ENCODE data around the gene ADGRV1.

GRCh38 chr5:90982576-90982975, 424.0 kb downstream of the ADGRV1 start:
- no peak for TF ChIP-seq CTCF (IDR thresholded peaks at IDR 0.05; ENCODE audit: low read depth, low read length)
- no peak for TF ChIP-seq POLR2A (IDR thresholded peaks at IDR 0.05; ENCODE audit: extremely low read depth, insufficient read length)

Data from NB4 (cell line).